Measurements from ENCODE around the gene SYNDIG1.

GRCh38 chr20:24665741-24666191 is 196.3 kb downstream of the SYNDIG1 start:
- TF ChIP-seq CTCF (IDR thresholded peaks at IDR 0.05) (no peak), POLR2A (IDR thresholded peaks at IDR 0.05) (no peak)
